Measurements from ENCODE around the gene MYO15B.

GRCh38 chr17:75634754-75635609, 47.4 kb downstream of the MYO15B start:
- TF ChIP-seq EZH2 (IDR thresholded peaks at IDR 0.05; ENCODE audit: borderline replicate concordance, insufficient read depth, low read depth, low read length, poor library complexity, severe bottlenecking) (no peak), CTCF (IDR thresholded peaks at IDR 0.05) (no peak)
